Vagina (tissue), 2 donors: ENCODE results near the gene EGFR.

ENCODE experiments used
- CTCF ChIP-seq, 3 experiments: fragments of 450-650 bp in 2 of 3; fragments of 200-600 bp in 1 of 3; sonication (generic) in 1 of 3; IDR thresholded peaks; one replicate each; pipeline ENCODE4 v1.5.1; 2017 to 2019; ENCODE audit warnings: antibody characterized with exemption in 3 of 3, mild to moderate bottlenecking in 2 of 3, moderate library complexity in 2 of 3
- POLR2A ChIP-seq, 2 donors: fragments of 450-650 bp; IDR thresholded peaks; one replicate each; pipeline ENCODE4 v1.6.1; 2017; ENCODE audit warnings: antibody characterized with exemption in 2 of 2, mild to moderate bottlenecking in 2 of 2, moderate library complexity in 2 of 2

GRCh38 chr7:55085511-55086412 lies 66.9 kb downstream of the EGFR start:
- TF ChIP-seq POLR2A (IDR thresholded peaks at IDR 0.05) = no peak
- no peak for TF ChIP-seq CTCF (IDR thresholded peaks at IDR 0.05)
